Mammary microvascular endothelial cell (primary cell): ENCODE results near the gene MOBP. TPM values are rescaled to one million over a fixed set of nuclear protein-coding genes. Genes with fewer than 3 reads are reported as not detected.

Source experiments
- total RNA-seq: library from RNA; depleted of rRNA; stranded (reverse); fragments of >200 nt; gene quantifications from 2 replicates; pipeline ENCODE4 v1.2.3, GENCODE V29; 2015

Gene MOBP, protein sequence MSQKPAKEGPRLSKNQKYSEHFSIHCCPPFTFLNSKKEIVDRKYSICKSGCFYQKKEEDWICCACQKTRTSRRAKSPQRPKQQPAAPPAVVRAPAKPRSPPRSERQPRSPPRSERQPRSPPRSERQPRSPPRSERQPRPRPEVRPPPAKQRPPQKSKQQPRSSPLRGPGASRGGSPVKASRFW
- under 0.01 and 0.05 TPM in 2 replicates for total RNA-seq

DNA sequence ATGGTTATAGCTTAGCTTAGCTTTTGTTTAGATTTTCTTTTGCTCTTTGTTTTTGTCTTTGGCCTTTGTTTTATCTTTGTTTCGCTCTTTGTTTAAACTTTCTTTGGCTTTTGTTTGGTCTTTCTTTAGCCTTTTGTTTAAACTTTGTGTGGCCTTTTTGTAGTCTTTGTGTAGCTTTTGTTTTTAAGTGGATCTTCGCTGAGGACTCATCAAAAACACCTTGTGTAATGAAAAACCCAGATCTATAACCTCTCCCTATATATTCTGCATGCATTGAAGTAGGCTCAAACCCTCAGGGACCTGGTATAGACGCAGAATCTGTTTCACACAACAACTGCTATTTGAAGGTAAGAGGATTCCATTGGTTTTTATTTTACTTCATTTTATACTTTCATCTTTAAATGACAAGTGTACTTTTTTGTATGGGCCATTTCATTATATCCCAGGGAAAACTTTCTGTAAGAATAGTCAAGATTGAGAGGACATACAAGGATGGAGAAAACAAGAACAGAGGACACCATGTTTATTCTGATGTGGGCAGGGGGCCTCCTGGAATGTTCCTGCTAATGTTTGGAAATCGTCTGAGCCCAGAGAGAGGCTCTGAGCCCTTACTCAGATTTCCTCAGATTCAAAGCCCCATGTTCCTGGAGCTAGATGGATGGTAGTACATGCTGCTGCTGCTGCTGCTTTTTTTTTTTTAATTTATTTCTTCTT is at the start of gene MOBP:
Gene MOBP, plus strand, starts transcription at position 287 of the 714 bp plus-strand sequence. CDS start 34,390 bp downstream, outside the sequence.

Other genes with a start within 250 kb of the MOBP start
- gene CX3CR1, start 187.6 kb upstream of the MOBP start, total RNA-seq: not detected in 2 replicates
- not detected in 2 replicates for gene CCR8, start 138.0 kb upstream of the MOBP start, total RNA-seq
- 16.7 and 17.0 TPM in 2 replicates for gene SLC25A38, start 84.3 kb upstream of the MOBP start, total RNA-seq
- gene RPSA, start 61.0 kb upstream of the MOBP start, total RNA-seq: 1,569 and 1,648 TPM in 2 replicates